GM21528 (cell line): ENCODE data around the gene SH3TC1.
A peak's percentile ranks its signal among the peaks of the same experiment; 100 is the strongest.

Source experiments
- ATAC-seq: cut with Tn5 transposase; IDR thresholded peaks from one replicate; pipeline ENCODE4 v1.9.1; 2021; ENCODE audit warnings: mild to moderate bottlenecking, moderate library complexity; ENCODE audit not compliant: unreplicated experiment, low FRiP score

Gene SH3TC1

GRCh38 chr4:8198906-8199593, at the start of gene SH3TC1:
SH3TC1 (plus strand) TSS chr4:8199290; CDS start chr4:8205195, 5,905 bp downstream.
- peak; percentile 80 for ATAC-seq

GRCh38 chr4:8149664-8150063, 49.4 kb upstream of the SH3TC1 start:
- no peak for ATAC-seq

GRCh38 chr4:8150152-8151090, 48.7 kb upstream of the SH3TC1 start:
- ATAC-seq: no peak

- no peak for ATAC-seq
Measured at GRCh38 chr4:8151165-8151650, 47.9 kb upstream of the SH3TC1 start.

GRCh38 chr4:8152090-8152864, 46.8 kb upstream of the SH3TC1 start:
- ATAC-seq: no peak

GRCh38 chr4:8152865-8153257, 46.2 kb upstream of the SH3TC1 start:
- ATAC-seq: no peak

GRCh38 chr4:8153441-8153840, 45.6 kb upstream of the SH3TC1 start:
- ATAC-seq: no peak

- no peak for ATAC-seq
Measured at GRCh38 chr4:8155048-8155447, 44.0 kb upstream of the SH3TC1 start.

GRCh38 chr4:8155660-8156421, 43.2 kb upstream of the SH3TC1 start:
- no peak for ATAC-seq

- no peak for ATAC-seq
Measured at GRCh38 chr4:8156617-8157016, 42.5 kb upstream of the SH3TC1 start.

- ATAC-seq: no peak
Measured at GRCh38 chr4:8157496-8157895, 41.6 kb upstream of the SH3TC1 start.

- no peak for ATAC-seq
Measured at GRCh38 chr4:8157944-8158709, 41.0 kb upstream of the SH3TC1 start.

- peak; percentile 96 for ATAC-seq
Measured at GRCh38 chr4:8158710-8159536, 40.2 kb upstream of the SH3TC1 start, which contains the start of gene ABLIM2. ABLIM2 (minus strand) TSS chr4:8158813; CDS start chr4:8158689, 124 bp downstream.

GRCh38 chr4:8159537-8160232, 39.4 kb upstream of the SH3TC1 start:
- ATAC-seq: no peak

GRCh38 chr4:8160233-8160560, 38.9 kb upstream of the SH3TC1 start:
- no peak for ATAC-seq

GRCh38 chr4:8160572-8160971, 38.5 kb upstream of the SH3TC1 start:
- no peak for ATAC-seq

- no peak for ATAC-seq
Measured at GRCh38 chr4:8162625-8163024, 36.5 kb upstream of the SH3TC1 start.

GRCh38 chr4:8163026-8163425, 36.1 kb upstream of the SH3TC1 start:
- ATAC-seq: no peak
